GM19324 (cell line): Measurements from ENCODE around the gene L3MBTL4.
"Not testable (repeated sequence)": the region's sequence is repeated elsewhere in the genome, so short reads cannot be mapped to it uniquely, and the experiment has no call there.

ENCODE experiments used
- ATAC-seq: cut with Tn5 transposase; IDR thresholded peaks from one replicate; pipeline ENCODE4 v1.9.1; 2021; ENCODE audit warnings: mild to moderate bottlenecking, moderate library complexity; ENCODE audit not compliant: unreplicated experiment, low FRiP score

Gene L3MBTL4

GRCh38 chr18:6414723-6415417 is at the start of gene L3MBTL4:
TSS of gene L3MBTL4 (minus strand) at chr18:6414911. CDS start at chr18:6311625, 103,286 bp downstream.
- peak; percentile 65 for ATAC-seq

GRCh38 chr18:6452194-6452593 is 37.5 kb upstream of the L3MBTL4 start:
- ATAC-seq = no peak

- peak; percentile 73 for ATAC-seq
Measured at GRCh38 chr18:6449213-6449612, 34.5 kb upstream of the L3MBTL4 start.

- ATAC-seq = no peak
Measured at GRCh38 chr18:6444466-6445228, 29.9 kb upstream of the L3MBTL4 start.

GRCh38 chr18:6441200-6441599 is 26.5 kb upstream of the L3MBTL4 start:
- no peak for ATAC-seq

GRCh38 chr18:6437937-6438818 is 23.5 kb upstream of the L3MBTL4 start:
- no peak for ATAC-seq

GRCh38 chr18:6435731-6436130 is 21.0 kb upstream of the L3MBTL4 start:
- no peak for ATAC-seq

GRCh38 chr18:6434987-6435709 is 20.4 kb upstream of the L3MBTL4 start:
- no peak for ATAC-seq

GRCh38 chr18:6434481-6434880 is 19.8 kb upstream of the L3MBTL4 start:
- ATAC-seq = no peak

GRCh38 chr18:6431659-6432318 is 17.1 kb upstream of the L3MBTL4 start:
- no peak for ATAC-seq

GRCh38 chr18:6428851-6429395 is 14.2 kb upstream of the L3MBTL4 start:
- no peak for ATAC-seq

- no peak for ATAC-seq
Measured at GRCh38 chr18:6427286-6427685, 12.6 kb upstream of the L3MBTL4 start.

GRCh38 chr18:6423289-6423688 is 8.6 kb upstream of the L3MBTL4 start:
- ATAC-seq = no peak

- peak; percentile 92 for ATAC-seq
Measured at GRCh38 chr18:6414118-6414722, 491 bp downstream of the L3MBTL4 start.

GRCh38 chr18:6413579-6414117 is 1.1 kb downstream of the L3MBTL4 start:
- ATAC-seq = no peak

- ATAC-seq = no peak
Measured at GRCh38 chr18:6412933-6413472, 1.7 kb downstream of the L3MBTL4 start.

- no peak for ATAC-seq
Measured at GRCh38 chr18:6411382-6411781, 3.3 kb downstream of the L3MBTL4 start.

GRCh38 chr18:6409933-6410332 is 4.8 kb downstream of the L3MBTL4 start:
- no peak for ATAC-seq

GRCh38 chr18:6408543-6408942 is 6.2 kb downstream of the L3MBTL4 start:
- ATAC-seq = not testable (repeated sequence)
